PC-3 (cell line): ENCODE results near the gene SPINK4.

Source experiments
- CTCF ChIP-seq: fragments of 300-600 bp; sonication (generic); conservative IDR thresholded peaks from 2 replicates; pipeline ENCODE4 v1.5.1; 2017; ENCODE audit warnings: antibody characterized with exemption, low read depth, mild to moderate bottlenecking, low read length
- EZH2 ChIP-seq: fragments of 300-600 bp; sonication (generic); IDR thresholded peaks from one replicate; pipeline ENCODE4 v1.6.1; 2017; ENCODE audit warnings: antibody characterized with exemption, mild to moderate bottlenecking, low read length; ENCODE audit not compliant: unreplicated experiment
- EZH2phosphoT487 ChIP-seq: fragments of 300-600 bp; sonication (generic); IDR thresholded peaks from 2 replicates; pipeline ENCODE4 v1.6.1; 2018; ENCODE audit warnings: mild to moderate bottlenecking, antibody characterized with exemption, low read length, borderline replicate concordance

GRCh38 chr9:33265211-33265865 lies 25.4 kb downstream of the SPINK4 start:
- TF ChIP-seq CTCF (no peak), EZH2phosphoT487 (no peak), EZH2 (no peak)
